SK-N-SH treated with all-trans-retinoic acid at 6 μM for 48 hours (cell line): ENCODE measurements around the gene ASB10.

Experiments
- ATAC-seq: fragments of 200-7000 bp; cut with Tn5 transposase; 3 replicates; pipeline ENCODE4 v1.9.1; 2020; ENCODE audit warnings: mild to moderate bottlenecking, moderate library complexity
- BACH2 ChIP-seq: fragments of 250-450 bp; sonication (Bioruptor Pico); IDR thresholded peaks from 2 replicates; pipeline ENCODE4 v1.9.0; 2021; ENCODE audit warnings: mild to moderate bottlenecking, borderline replicate concordance
- CREB5 ChIP-seq: fragments of 250-450 bp; sonication (Bioruptor Pico); IDR thresholded peaks from 2 replicates; pipeline ENCODE4 v1.5.1; 2020; ENCODE audit warnings: low read depth, mild to moderate bottlenecking, moderate library complexity
- CSDC2 ChIP-seq: fragments of 250-450 bp; sonication (Bioruptor Pico); IDR thresholded peaks from 2 replicates; pipeline ENCODE4 v1.5.0; 2020; ENCODE audit warnings: mild to moderate bottlenecking, moderate library complexity
- CSRNP3 ChIP-seq: fragments of 250-450 bp; sonication (Bioruptor Pico); IDR thresholded peaks from 2 replicates; pipeline ENCODE4 v1.5.1; 2021; ENCODE audit warnings: mild to moderate bottlenecking, moderate library complexity
- ESRRG ChIP-seq: fragments of 250-450 bp; sonication (Bioruptor Pico); IDR thresholded peaks from 2 replicates; pipeline ENCODE4 v1.6.1; 2021; ENCODE audit warnings: mild to moderate bottlenecking
- ISL1 ChIP-seq: fragments of 250-450 bp; sonication (Bioruptor Pico); IDR thresholded peaks from 2 replicates; pipeline ENCODE4 v2.1.2; 2022; ENCODE audit warnings: mild to moderate bottlenecking, moderate library complexity
- PATZ1 ChIP-seq: fragments of 250-450 bp; sonication (Bioruptor Pico); IDR thresholded peaks from 2 replicates; pipeline ENCODE4 v1.8.0; 2020; ENCODE audit warnings: mild to moderate bottlenecking, moderate library complexity, borderline replicate concordance
- POU6F1 ChIP-seq: fragments of 250-450 bp; sonication (Bioruptor Pico); IDR thresholded peaks from 2 replicates; pipeline ENCODE4 v1.8.0; 2021; ENCODE audit warnings: low read depth, mild to moderate bottlenecking, moderate library complexity, borderline replicate concordance
- PPARA ChIP-seq: fragments of 250-450 bp; sonication (Bioruptor Pico); IDR thresholded peaks from 2 replicates; pipeline ENCODE4 v1.5.0; 2020; ENCODE audit warnings: mild to moderate bottlenecking, borderline replicate concordance
- RARB ChIP-seq: fragments of 250-450 bp; sonication (Bioruptor Pico); IDR thresholded peaks from 2 replicates; pipeline ENCODE4 v1.8.0; 2021; ENCODE audit warnings: mild to moderate bottlenecking, moderate library complexity
- SNAI2 ChIP-seq: fragments of 250-450 bp; sonication (Bioruptor Pico); IDR thresholded peaks from 2 replicates; pipeline ENCODE4 v1.5.0; 2020; ENCODE audit warnings: mild to moderate bottlenecking, moderate library complexity
- TCF4 ChIP-seq: fragments of 250-450 bp; sonication (Bioruptor Pico); IDR thresholded peaks from 2 replicates; pipeline ENCODE4 v1.8.0; 2021; ENCODE audit warnings: mild to moderate bottlenecking, moderate library complexity, borderline replicate concordance
- TSHZ2 ChIP-seq: fragments of 250-450 bp; sonication (Bioruptor Pico); IDR thresholded peaks from 2 replicates; pipeline ENCODE4 v1.5.0; 2020; ENCODE audit warnings: mild to moderate bottlenecking, moderate library complexity
- ZFP3 ChIP-seq: fragments of 250-450 bp; sonication (Bioruptor Pico); IDR thresholded peaks from 2 replicates; pipeline ENCODE4 v1.5.0; 2020; ENCODE audit warnings: mild to moderate bottlenecking, moderate library complexity
- ZFP30 ChIP-seq: fragments of 450-650 bp; formaldehyde crosslinking; IDR thresholded peaks from 2 replicates; pipeline ENCODE4 v1.5.0; 2022; ENCODE audit warnings: mild to moderate bottlenecking, moderate library complexity
- ZNF565 ChIP-seq: fragments of 450-650 bp; formaldehyde crosslinking; conservative IDR thresholded peaks from 2 replicates; pipeline ENCODE4 v1.5.0; 2020; ENCODE audit warnings: low read depth, mild to moderate bottlenecking, moderate library complexity
- ZNF8 ChIP-seq: fragments of 450-650 bp; formaldehyde crosslinking; IDR thresholded peaks from 2 replicates; pipeline ENCODE4 v1.5.0; 2020; ENCODE audit warnings: mild to moderate bottlenecking, moderate library complexity

ASB10 gene

GRCh38 chr7:151174246-151175046 lies 12.6 kb downstream of the ASB10 start:
- no peak for TF ChIP-seq CSRNP3 (CRISPR knock-in tag)
- no peak for TF ChIP-seq PPARA (CRISPR knock-in tag)
- no peak for TF ChIP-seq TCF4 (CRISPR knock-in tag)
- TF ChIP-seq, all 23 proteins: peak for 0
- no peak for ATAC-seq

- no peak for ATAC-seq
- TF ChIP-seq TSHZ2 (CRISPR knock-in tag): no peak
- no peak for TF ChIP-seq ZNF565 (CRISPR knock-in tag)
- no peak for TF ChIP-seq CSRNP3 (CRISPR knock-in tag)
- TF ChIP-seq ZFP30 (CRISPR knock-in tag): no peak
- TF ChIP-seq ZFP3 (CRISPR knock-in tag): no peak
- no peak for TF ChIP-seq CSDC2 (CRISPR knock-in tag)
- TF ChIP-seq BACH2 (CRISPR knock-in tag): no peak
- no peak for TF ChIP-seq ESRRG (CRISPR knock-in tag)
- no peak for TF ChIP-seq ISL1
- TF ChIP-seq RARB (CRISPR knock-in tag): no peak
- no peak for TF ChIP-seq CREB5 (CRISPR knock-in tag)
- no peak for TF ChIP-seq ZNF8
- no peak for TF ChIP-seq PATZ1
- no peak for TF ChIP-seq TCF4 (CRISPR knock-in tag)
- no peak for TF ChIP-seq SNAI2
- TF ChIP-seq POU6F1: no peak
Observed at GRCh38 chr7:151173386-151174245, 13.4 kb downstream of the ASB10 start.
